Astrocyte (in vitro differentiated cells and primary cell): Measurements from ENCODE around the gene TBX4. TPM values are rescaled to one million over a fixed set of nuclear protein-coding genes. Genes with fewer than 3 reads are reported as not detected.

Experiments used
- DNase-seq: peaks from one replicate; pipeline ENCODE4 v3.0.0-alpha.2; 2010; ENCODE audit warnings: low read depth
- FAIRE-seq: peaks from 2 replicates; lab custom pipeline; 2011; peaks lifted over from hg19 to GRCh38; lab: Jason Lieb, UNC
- H2AFZ ChIP-seq: 2 replicates; pipeline ENCODE4 v1.6.0; 2012; ENCODE audit warnings: low read depth, low read length, inconsistent platforms
- H3K27ac ChIP-seq: 2 replicates; pipeline ENCODE4 v1.5.1; 2011; ENCODE audit warnings: low read depth, low read length, inconsistent platforms
- H3K27me3 ChIP-seq: 2 replicates; pipeline ENCODE4 v1.6.0; 2011; ENCODE audit warnings: low read length, inconsistent platforms; ENCODE audit not compliant: insufficient read depth
- H3K36me3 ChIP-seq: 2 replicates; pipeline ENCODE4 v1.5.1; 2011; ENCODE audit warnings: low read length, inconsistent platforms; ENCODE audit not compliant: insufficient read depth
- H3K4me1 ChIP-seq: 2 replicates; pipeline ENCODE4 v1.5.1; 2011; ENCODE audit warnings: low read length, inconsistent platforms; ENCODE audit not compliant: insufficient read depth
- H3K4me2 ChIP-seq: 2 replicates; pipeline ENCODE4 v1.6.0; 2012; ENCODE audit warnings: low read length, inconsistent platforms
- H3K4me3 ChIP-seq: 2 replicates; pipeline ENCODE4 v1.5.1; 2011; ENCODE audit warnings: low read depth, mild to moderate bottlenecking, low read length, inconsistent platforms; ENCODE audit not compliant: insufficient read depth
- H3K79me2 ChIP-seq: 2 replicates; pipeline ENCODE4 v1.6.0; 2012; ENCODE audit warnings: mild to moderate bottlenecking, low read length, inconsistent platforms; ENCODE audit not compliant: insufficient read depth
- H3K9ac ChIP-seq: 2 replicates; pipeline ENCODE4 v1.6.0; 2012; ENCODE audit warnings: mild to moderate bottlenecking, low read length, inconsistent platforms
- H3K9me3 ChIP-seq: 2 replicates; pipeline ENCODE4 v1.5.1; 2012; ENCODE audit warnings: low read depth, mild to moderate bottlenecking, low read length, inconsistent platforms; ENCODE audit not compliant: insufficient read depth
- H4K20me1 ChIP-seq: 2 replicates; pipeline ENCODE4 v1.6.0; 2012; ENCODE audit warnings: low read length, inconsistent platforms; ENCODE audit not compliant: insufficient read depth
- H3K27ac Mint-ChIP-seq: one replicate; pipeline ENCODE4 v1.8.0; 2021; ENCODE audit warnings: mild to moderate bottlenecking, mixed read lengths; ENCODE audit not compliant: unreplicated experiment
- H3K27me3 Mint-ChIP-seq: one replicate; pipeline ENCODE4 v1.8.0; 2021; ENCODE audit warnings: low read depth, mixed read lengths; ENCODE audit not compliant: unreplicated experiment
- H3K36me3 Mint-ChIP-seq: one replicate; pipeline ENCODE4 v1.8.0; 2021; ENCODE audit warnings: low read depth, mixed read lengths; ENCODE audit not compliant: unreplicated experiment
- H3K4me1 Mint-ChIP-seq: one replicate; pipeline ENCODE4 v1.8.0; 2021; ENCODE audit warnings: low read depth, mixed read lengths; ENCODE audit not compliant: unreplicated experiment
- H3K4me3 Mint-ChIP-seq: one replicate; pipeline ENCODE4 v1.8.0; 2021; ENCODE audit warnings: mild to moderate bottlenecking, moderate library complexity, mixed read lengths; ENCODE audit not compliant: unreplicated experiment
- H3K9me3 Mint-ChIP-seq: one replicate; pipeline ENCODE4 v1.8.0; 2021; ENCODE audit warnings: mild to moderate bottlenecking, mixed read lengths; ENCODE audit not compliant: unreplicated experiment
- EZH2 ChIP-seq: IDR thresholded peaks from 2 replicates; pipeline ENCODE4 v1.6.1; 2012; ENCODE audit warnings: mild to moderate bottlenecking, low read length, inconsistent platforms; ENCODE audit not compliant: insufficient read depth
- total RNA-seq: library from RNA; stranded (reverse); gene quantifications from 2 replicates; pipeline ENCODE4 v1.2.1, GENCODE V29; 2021
- TF ChIP-seq, protein P1 (sequence below): IDR thresholded peaks from 2 replicates; pipeline ENCODE4 v1.5.1; 2011; ENCODE audit warnings: low read depth, mild to moderate bottlenecking, inconsistent platforms, low read length, moderate library complexity; ENCODE audit not compliant: insufficient read depth

TBX4 gene
- total RNA-seq, 1 donor from 2014 or later = 0.14 TPM

- FAIRE-seq (no peak), DNase-seq (no peak)
- Histone ChIP-seq H3K27me3 (peaks cover 4% of the 10 kb centered on the region), H3K36me3 (no peaks in the 10 kb centered on the region), H3K9ac (no peak overlapping the region), H3K27ac (no peak overlapping the region), H3K9me3 (no peaks in the 10 kb centered on the region), H2AFZ (no peak overlapping the region), H4K20me1 (no peaks in the 10 kb centered on the region), H3K4me3 (no peak overlapping the region), H3K4me2 (no peak overlapping the region), H3K79me2 (no peaks in the 10 kb centered on the region), H3K4me1 (peaks cover 21% of the 10 kb centered on the region)
- H3K9me3 Mint-ChIP-seq = no peaks in the 10 kb centered on the region
- no peak for TF ChIP-seq EZH2
- TF ChIP-seq, protein P1, sequence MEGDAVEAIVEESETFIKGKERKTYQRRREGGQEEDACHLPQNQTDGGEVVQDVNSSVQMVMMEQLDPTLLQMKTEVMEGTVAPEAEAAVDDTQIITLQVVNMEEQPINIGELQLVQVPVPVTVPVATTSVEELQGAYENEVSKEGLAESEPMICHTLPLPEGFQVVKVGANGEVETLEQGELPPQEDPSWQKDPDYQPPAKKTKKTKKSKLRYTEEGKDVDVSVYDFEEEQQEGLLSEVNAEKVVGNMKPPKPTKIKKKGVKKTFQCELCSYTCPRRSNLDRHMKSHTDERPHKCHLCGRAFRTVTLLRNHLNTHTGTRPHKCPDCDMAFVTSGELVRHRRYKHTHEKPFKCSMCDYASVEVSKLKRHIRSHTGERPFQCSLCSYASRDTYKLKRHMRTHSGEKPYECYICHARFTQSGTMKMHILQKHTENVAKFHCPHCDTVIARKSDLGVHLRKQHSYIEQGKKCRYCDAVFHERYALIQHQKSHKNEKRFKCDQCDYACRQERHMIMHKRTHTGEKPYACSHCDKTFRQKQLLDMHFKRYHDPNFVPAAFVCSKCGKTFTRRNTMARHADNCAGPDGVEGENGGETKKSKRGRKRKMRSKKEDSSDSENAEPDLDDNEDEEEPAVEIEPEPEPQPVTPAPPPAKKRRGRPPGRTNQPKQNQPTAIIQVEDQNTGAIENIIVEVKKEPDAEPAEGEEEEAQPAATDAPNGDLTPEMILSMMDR = no peak
- H3K4me1 Mint-ChIP-seq = peaks cover 10% of the 10 kb centered on the region
- no peak overlapping the region for H3K27ac Mint-ChIP-seq
- H3K27me3 Mint-ChIP-seq = peaks cover 29% of the 10 kb centered on the region
- no peak overlapping the region for H3K4me3 Mint-ChIP-seq
- no peaks in the 10 kb centered on the region for H3K36me3 Mint-ChIP-seq
Measured at GRCh38 chr17:61414141-61414935, 37.9 kb upstream of the TBX4 start.

- H3K27me3 Mint-ChIP-seq = peaks cover 28% of the 10 kb centered on the region
- H3K27me3 ChIP-seq = peaks cover 7% of the 10 kb centered on the region
- H3K36me3 ChIP-seq = no peaks in the 10 kb centered on the region
- H3K4me1 ChIP-seq = peaks cover 21% of the 10 kb centered on the region
- no peak overlapping the region for H2AFZ ChIP-seq
- H3K9me3 ChIP-seq = no peaks in the 10 kb centered on the region
- no peaks in the 10 kb centered on the region for H3K9me3 Mint-ChIP-seq
- H3K4me3 Mint-ChIP-seq = no peak overlapping the region
- no peak for FAIRE-seq
- no peak overlapping the region for H3K9ac ChIP-seq
- no peaks in the 10 kb centered on the region for H3K36me3 Mint-ChIP-seq
- TF ChIP-seq, protein P1 = no peak
- no peak for TF ChIP-seq EZH2
- no peak overlapping the region for H3K4me2 ChIP-seq
- DNase-seq = no peak
- no peaks in the 10 kb centered on the region for H3K79me2 ChIP-seq
- no peaks in the 10 kb centered on the region for H4K20me1 ChIP-seq
- H3K27ac Mint-ChIP-seq = no peak overlapping the region
- H3K4me1 Mint-ChIP-seq = peaks cover 10% of the 10 kb centered on the region
- H3K4me3 ChIP-seq = no peak overlapping the region
- no peak overlapping the region for H3K27ac ChIP-seq
Measured at GRCh38 chr17:61414936-61415251, 37.3 kb upstream of the TBX4 start.
